ENCODE results near the gene TBC1D1.

Gene TBC1D1

DNA sequence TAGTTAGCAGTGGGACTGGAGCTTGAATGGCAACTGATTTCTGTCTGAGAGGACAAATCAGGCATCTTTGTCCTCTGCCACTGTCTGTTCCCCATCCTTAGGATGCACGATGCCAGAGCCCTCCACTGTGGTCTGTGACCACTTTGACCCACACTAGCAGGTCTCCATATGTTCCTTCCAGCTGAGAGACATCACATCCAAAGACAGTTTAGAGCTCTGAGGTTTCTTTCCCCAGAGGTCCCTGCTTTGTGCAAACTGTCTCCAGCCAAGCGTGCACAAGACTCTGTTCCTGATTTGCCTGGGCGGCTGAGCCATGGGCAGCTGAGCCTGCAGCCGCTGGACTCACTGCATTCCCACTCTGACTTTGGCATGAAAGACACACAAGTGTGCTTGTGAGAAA is 167.3 kb downstream of the TBC1D1 start:
- DNase-seq, result no peak

DNA sequence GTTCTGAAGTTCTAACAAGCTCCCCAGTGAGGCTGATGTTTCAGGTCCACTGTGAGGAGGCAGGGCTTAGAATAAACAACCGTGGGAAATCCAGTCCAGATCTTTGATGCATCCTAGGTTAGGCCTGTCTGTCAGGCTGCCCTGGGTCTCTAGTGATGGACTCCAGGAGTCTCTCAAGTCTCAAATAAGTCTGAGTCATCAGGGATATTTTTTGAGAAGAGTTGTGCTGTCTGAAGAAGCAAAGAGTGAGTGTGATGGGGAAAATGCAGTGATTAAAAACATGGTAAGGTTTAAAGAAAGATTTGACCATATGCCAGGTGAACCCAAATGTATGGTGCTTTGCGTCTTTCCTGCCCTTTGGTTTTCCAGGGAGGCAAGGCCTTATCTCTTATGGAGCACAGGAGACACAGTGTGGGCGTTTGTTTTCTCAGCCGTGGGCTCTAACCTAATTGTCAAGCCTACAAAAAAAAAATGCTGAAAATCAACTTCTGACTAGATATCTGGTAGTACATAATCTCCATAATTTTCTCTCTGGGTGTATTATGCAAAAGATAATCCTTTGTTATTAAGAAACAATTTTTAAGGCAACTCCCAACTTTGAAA is 170.0 kb downstream of the TBC1D1 start:
- DNase-seq, result no peak

DNA sequence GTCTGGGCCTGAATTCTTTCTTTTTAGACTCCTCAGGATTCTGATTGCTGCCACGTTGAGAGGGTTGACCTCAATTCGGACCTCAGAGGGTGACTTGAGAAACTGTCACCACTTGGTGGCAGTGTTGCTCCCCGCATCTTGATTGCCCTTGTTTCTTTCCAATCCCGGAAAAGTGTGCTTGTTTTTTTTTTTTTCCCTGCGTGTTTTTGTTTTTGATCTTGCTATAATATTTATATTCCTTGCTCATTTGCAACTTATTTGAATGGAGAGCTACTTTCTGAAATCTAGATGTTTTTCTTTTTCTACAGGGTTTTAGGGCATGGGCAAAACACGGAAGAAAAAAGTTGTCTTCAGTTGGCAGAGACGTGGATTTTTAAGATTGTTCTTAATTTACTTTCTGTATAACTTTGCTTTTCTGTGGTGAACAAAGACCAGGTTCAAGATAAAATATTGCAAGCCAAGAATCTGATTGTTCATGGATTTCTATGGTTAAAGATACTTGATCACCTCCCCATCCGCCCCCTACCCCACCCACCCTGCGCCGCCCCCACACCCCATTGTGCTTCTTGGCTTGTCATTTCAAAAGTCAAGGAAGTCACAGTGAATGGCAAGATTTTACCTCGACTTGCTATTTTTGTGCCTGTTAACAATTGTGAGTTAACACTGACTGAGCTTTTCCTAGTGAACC is 171.3 kb downstream of the TBC1D1 start:
- DNase-seq, result peak; percentile 87

DNA sequence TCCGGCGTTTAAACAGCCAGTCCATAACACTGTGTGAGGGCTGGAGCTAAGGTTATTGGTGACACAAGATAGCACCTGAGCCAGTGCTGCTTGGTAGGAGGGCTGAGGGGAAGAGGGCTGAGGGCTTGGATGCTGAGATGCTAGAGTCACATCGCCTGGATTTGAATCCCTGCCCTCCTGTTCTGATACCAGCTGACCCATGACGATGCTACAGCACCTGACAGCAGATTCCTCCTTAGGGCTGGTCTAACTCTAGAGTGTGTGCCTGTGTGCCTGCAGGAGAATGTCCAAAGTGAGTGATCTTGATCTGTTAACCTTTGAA is 171.9 kb downstream of the TBC1D1 start:
- no peak for DNase-seq

DNA sequence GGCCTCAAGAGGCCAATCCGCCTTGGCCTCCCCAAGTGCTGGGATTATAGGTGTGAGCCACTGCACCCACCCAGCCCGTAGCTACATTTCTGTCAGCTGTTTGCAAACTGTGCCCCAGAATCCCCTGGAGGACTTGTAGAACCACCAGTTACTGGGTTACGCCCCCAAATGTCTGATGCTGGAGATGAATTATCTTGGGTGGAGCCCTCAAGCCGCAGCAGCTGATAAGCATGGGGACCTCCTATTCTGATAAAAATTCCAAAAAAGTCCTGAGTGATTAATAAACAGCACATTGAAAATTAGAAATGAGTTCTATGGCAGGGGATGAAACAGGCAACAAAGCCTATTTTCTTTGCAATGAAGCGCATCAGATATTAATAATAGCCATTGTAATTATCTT is 174.3 kb downstream of the TBC1D1 start:
- DNase-seq, result no peak

DNA sequence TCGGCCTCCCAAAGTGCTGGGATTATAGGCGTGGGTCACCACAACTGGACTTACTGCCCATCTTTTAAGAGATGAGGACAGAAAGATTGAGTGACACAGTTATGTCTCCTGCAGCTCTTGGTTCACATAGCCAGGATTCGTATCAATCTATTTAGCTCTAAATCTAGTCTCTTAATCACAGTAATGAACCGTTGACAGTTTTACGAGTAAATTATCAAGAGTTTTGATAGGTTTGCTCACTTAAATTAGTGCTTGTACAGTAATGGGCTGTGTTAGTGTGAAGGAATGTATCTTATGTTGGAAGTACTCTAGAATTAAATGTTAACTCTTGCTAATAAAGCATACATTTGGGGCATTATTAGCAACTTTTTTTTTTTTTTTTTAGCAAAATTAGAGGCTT is 175.0 kb downstream of the TBC1D1 start:
- DNase-seq, result no peak

DNA sequence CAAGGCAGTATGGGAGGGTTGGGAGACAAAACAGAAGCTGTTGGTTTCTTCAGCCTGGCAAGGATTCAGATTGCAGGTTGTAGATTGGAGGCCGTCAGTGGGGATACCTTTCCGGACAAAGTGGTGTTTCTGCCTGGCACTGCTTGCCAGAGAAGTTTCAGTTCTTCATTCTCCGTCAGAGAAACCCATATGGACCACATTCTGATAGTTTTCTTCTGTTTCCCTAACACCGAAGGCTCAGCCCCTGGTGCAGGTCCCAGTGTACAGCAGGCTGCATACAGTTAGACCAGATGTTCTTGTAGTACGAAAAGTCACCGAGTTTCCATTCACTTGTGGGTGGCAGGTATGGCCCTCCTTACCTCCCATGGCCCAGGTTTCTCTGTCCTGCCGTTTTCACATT is 176.6 kb downstream of the TBC1D1 start:
- DNase-seq, result no peak

DNA sequence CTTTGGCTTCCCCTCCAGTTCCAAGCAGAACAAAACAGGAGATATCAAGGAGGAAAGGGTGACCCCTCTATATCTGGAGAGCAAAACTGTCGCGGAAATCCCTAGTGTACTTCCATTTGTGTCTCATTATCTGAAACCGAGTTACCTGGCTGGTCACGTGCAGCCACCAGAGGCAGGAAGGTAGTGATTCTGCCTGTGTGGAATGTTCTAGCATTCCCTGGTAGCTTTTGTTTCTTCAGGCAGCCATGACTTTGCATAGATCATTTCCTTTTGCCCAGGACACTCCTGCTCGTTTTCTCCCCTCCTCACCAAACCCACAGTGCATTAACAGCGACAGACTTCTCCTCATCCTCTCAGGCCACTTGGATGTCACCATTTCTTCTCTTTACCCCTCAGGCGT is 177.2 kb downstream of the TBC1D1 start:
- DNase-seq, result no peak

DNA sequence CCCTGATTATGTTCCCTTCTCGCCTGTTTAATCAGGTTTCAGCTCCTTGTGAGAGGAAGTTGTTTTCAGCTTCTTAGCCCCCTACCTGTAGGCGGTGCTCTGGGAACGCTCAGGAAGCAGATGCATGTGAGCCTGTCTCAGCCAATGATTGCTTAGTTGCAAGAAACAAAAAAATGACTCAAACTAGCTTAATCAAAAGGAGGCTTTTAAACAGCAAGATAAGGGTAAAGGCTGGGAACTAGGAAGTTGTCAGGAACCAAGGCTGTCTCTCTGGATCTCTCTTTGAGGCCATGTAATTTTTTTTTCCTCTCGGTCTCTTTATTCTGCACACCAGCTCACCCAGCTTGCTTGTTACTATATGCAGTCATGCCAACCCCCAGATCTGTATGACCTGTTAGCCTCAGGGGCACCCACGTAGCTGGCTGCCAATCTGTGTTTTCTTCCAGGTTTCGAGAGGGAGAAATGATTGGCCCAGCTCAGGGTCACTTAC is 178.4 kb downstream of the TBC1D1 start:
- no peak for DNase-seq

DNA sequence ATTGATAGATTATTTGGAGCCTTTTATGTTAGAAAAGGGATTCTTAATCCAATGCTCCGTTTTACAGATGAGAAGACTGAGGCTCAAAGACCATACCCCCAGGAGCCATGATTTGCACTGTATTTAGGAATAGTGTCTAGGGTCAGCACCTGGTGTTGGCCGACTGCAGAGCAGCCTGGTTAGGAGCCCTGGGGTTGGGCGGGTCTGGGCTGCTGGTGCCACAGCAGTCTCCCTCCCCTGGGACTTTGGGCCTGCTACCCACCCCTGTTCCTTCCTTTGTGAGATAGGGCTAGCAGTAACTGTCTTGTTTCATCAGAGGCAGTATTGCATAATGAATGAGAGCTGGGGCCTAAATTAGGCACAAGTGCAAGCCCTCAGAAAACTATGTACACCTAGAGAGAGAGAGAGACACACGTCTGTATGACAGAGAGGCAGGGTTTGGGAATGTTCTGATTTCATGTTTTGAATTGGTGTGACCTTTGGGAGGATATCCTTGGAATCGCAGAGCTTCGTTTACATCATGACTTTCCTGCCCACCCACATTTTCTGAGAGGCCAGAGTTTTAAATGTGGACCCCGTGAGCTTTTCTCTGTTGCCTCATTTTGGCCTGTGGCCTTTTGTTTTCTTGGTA is 181.0 kb downstream of the TBC1D1 start:
- no peak for DNase-seq

DNA sequence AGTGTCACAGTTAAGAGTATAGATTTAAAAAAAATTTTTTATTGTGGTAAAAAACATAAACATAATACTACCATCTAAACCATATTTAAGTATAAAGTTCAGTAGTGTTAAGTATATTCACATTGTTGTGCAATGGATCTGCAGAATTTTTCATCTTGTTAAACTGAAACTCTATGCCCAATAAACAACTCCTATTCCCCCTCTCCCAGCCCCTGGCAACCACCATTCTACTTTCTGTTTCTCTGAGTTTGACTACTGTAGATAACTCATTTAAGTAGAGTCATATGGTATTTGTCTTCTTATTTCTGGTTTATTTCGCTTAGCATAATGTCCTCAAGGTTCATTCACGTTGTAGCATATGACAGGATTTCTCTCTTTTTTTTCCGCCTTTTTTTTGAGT is 181.7 kb downstream of the TBC1D1 start:
- DNase-seq, result no peak

DNA sequence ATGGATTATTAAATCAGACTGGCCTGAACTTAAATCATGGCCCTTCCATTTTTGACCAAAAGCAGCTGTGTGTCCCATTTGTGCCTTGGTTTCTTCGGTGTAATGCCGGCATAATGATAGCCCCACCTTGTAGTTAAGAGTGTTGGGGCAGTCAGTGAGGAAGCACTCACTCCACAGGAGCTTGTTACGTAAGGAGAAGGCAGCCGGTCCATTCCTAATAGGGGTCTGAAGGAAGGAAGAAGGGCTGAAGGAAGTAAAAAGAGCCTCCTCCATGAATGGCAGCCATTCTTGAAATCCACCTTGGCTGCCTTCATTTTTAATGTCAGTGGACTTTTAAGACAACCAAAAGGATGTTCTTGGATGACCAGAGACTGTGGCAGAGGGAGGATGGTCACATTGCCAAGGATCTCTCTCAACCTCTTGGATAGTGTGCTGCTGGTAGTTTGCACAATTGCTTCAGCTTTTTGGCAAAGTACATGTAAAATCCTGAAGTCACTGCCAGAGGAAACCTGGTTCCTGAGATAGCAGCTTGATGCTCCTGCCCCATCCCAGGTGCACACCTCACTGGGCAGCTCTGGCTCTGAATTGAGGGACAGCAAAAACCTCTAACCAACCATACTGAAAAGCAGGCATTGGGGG is 182.8 kb downstream of the TBC1D1 start:
- no peak for DNase-seq

DNA sequence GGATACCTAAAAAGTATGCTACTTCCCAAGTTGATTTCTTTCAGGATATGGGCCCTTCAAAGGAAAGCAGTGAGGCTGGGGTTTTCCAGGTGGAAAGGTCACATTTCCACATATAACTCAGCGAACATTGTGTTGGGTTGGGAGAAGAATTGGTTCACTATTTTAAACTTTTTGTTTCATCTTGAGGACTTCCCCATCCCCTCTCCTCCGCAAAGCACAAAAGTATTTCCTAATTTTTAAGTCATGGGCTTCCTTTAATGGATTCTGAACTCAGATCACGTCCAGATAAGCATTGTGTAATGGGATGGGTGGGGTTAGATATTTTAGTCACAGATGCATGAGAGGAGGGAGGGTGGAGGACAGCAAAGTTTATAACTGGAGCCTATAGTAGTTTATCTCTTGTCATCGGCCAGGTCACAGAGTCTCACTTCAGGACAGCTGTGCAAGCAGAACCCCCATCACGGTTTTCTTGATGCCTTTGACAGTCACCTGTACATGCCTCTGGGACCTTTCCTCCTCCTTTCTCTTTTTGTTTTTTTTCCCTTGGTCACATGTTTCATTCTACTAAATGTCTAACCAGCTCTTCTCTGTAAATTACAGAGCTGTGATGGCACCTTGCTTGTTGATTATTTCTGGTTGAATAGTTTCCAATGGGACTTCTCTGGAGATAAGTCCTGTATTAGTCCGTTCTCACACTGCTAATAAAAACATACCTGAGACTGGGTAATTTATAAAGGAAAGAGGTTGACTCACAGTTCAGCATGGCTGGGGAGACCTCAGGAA is 184.7 kb downstream of the TBC1D1 start:
- DNase-seq, result no peak

DNA sequence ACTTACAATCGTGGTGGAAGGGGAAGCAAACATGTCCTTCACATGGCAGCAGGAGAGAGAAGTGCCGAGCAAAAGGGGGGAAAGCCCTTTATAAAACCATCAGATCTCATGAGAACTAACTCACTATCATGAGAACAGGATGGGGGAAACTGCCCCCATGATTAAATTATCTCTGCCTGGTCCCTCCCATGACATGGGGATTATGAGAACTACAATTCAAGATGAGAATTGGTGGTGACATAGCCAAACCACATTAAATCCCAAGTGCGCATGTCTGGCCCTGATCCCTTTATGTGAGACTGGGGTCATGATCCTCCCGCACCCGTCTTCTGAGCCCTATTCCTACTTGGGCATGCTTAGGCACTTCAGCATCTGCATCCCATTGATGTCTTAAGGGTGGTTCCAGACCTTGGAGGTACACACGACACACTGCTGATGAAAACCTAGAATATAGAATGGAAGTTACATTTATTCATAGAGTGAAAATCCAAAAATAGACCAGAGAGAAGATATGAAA is 185.3 kb downstream of the TBC1D1 start:
- no peak for DNase-seq

DNA sequence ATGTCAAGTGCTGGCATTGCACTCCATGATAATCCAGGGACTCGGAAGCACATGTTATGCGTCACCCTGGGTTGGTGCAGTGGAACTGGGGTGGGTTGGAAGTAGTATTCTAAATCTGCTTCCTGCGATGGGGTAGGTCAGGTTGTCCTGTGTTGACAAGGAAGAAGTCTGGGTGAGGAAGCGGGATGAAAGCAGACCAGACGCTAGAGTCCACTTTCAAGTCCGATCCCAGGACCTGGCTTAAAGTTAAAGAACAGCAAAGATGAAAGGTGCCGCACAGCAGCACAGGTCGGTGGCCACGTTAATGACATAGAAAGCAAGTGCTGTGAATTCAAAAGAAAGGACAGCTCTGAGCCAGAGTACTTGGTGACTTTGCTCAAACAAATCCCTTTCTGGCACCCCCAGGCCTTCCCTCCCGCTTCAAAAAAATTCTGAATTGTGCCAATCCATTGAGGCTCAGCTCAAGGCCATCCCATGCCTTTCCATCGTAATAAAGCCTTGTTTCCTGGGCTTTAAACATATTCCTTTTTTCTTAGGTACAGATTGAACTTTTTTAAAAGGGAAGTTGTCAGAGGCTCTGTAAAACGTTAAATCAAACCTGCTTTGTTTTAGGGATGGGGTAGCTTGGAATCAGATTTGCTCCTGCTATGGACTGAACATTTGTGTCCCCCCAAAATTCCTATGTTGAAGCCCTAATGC is 187.1 kb downstream of the TBC1D1 start:
- no peak for DNase-seq

DNA sequence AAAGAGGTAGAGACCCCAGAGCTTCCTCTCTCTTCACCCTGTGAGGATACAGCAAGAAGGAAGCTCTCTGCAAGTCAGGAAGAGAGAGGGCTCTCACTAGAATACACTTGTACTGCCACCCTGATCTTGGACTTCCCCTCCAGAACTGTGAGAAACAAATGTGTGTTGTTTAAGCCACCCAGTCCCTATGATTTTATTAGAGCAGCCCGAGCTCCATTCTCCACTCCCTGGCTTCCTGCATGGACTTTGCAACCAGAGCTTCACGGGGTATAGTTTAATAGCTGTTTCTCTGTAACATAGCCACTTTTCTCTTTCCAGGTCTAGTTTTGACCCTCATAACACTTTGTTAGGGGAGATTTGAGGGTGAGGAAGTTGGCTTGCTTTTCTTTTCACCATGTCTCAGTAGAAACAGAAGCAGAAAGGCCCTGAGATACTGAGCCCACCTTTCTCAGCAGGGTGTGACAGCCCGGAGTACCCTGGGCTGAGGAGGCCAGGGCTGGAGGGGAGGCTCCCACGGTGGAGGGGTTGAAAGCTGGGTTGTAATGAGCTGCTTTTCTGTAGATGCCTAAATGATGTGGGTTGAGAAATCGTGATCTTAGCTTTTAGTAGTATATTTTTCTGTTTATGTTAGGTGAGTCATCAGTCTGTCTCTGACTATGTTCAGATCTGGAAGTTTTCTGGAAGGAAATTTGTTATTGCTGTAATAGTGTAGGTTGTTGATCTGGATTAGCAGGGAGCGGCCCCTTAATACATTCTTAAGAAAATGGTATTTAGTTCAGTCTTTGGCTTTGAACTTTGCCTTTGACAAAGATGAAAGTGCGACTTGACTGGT is 187.9 kb downstream of the TBC1D1 start:
- no peak for DNase-seq

DNA sequence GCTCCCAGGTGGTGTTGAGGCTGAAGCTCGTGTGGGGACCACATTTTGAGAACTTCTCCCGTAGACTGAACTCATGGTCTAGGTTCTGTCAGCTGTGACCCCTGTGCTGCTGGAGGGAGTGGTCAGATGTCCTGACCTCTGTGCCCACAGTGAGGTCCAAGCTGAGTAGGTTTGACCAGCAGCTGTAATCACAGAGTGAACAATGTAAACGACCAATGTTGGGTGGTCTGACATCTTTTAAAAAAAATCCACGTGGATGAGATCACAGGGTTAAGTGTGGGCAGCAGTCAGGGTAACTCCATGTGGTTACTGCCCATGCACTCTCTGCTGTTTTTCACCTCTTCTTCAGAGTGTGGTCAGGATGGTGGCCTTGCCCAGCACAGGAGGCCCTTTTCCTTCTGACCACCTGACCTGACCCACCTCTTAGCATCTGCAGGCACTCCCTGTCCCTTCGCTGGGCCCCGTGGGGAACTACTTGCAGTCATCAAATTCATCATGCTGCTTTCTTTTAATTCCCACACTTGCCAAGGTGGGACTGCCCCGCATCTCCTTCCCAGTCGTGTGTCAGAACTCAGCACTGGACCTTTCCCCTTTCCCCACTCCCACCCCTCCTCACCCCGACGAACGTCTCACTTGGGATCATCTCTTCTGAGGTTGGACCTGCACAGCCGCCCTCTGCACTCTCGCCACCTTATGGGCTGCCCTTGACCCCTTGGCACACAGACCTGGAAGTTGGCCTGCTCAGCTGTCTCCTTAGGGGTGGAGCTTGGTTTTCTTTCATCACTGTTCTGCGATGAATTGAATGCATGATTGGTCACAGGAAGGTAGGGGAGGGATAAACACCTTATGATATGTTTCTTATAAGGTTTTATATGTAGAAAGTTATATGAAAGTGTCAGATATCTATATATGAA is 189.4 kb downstream of the TBC1D1 start:
- no peak for DNase-seq

DNA sequence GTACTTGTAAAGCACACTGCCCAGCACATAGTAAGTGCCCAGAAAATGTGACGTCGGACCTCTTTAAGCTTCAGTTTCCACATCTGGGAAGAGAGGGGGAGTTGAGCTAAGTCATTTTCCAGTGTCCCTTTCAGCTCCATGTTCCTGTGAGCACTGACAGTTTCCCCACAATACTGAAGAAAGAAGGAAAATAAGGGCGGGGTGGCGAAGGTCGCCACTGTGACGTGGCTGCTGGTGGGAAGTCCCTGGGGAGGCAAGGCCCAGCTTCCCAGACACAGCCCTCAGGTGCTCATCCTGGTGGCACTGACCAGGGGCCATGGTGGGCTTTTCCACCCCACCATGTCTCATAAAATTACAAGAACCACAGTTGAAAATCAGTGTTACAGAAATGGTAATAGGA is 191.1 kb downstream of the TBC1D1 start:
- DNase-seq, result no peak

DNA sequence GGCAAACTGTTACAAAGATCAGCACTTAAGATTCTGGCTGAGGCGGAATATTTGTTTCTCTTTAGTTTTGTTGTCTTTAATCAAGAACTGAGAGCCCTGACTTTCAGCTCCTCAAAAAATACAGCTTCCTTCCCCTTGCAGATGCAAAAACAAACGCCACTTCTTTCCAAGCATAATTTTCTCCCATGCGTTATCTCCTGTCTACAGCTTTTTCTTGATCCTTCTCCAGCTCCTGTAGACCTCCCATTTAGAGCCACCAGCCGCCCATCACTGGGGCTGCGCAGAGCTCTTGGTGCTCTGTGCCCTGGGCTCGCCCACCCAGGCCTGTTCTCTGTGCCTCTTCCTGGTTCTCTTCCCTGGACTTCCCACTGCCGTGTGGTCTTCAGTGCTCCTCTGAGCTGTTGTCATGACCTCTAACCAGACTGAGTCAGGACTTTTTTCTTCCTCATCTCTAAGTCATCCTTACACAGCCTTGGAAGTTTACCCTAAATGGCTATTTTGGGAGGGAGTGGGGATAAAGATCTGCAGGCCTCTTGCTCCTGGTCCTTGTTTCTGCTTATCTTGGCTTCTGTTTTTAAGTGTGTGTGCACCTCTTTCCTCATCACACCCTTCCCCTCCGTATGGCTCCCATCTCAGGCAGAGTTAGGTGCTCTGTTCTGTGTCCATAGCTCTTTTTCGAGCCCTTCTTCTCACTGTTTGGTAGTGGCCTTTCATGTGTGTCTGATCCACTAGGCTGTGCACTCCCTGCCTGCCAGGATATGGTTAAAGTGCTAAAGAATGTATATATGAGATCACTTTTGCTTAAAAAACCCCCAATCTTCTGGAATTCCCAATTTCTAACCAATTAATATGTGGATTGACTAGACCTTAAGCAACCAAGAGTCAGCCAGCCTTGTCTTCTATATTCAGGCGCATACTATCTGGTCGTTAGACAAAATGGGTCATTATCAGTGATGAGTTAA is 191.8 kb downstream of the TBC1D1 start:
- DNase-seq, result no peak
